Measurements from ENCODE around the gene MTHFD1L.
"Not testable (repeated sequence)": the region's sequence is repeated elsewhere in the genome, so short reads cannot be mapped to it uniquely, and the experiment has no call there.

- not testable (repeated sequence) for TF ChIP-seq POLR2AphosphoS5, TAF1 (IDR thresholded peaks at IDR 0.05; ENCODE audit: low read depth, low read length)
Observed at GRCh38 chr6:151123641-151124040, 258.1 kb downstream of the MTHFD1L start.

Data from GM12891 (cell line).